GM12878 (cell line): ENCODE measurements around the gene TUFM. TPM values are rescaled to one million over a fixed set of nuclear protein-coding genes. Genes with fewer than 3 reads are reported as not detected.
A peak's percentile ranks its signal among the peaks of the same experiment; 100 is the strongest.

Source experiments
- ATAC-seq: fragments of 200-7000 bp; cut with Tn5 transposase; 3 replicates; pipeline ENCODE4 v1.9.1; 2020; ENCODE audit warnings: mild to moderate bottlenecking, moderate library complexity
- BruUV-seq: library from RNA; stranded (reverse); fragments of 400-500 nt; replicated peaks from 2 replicates; lab custom pipeline; 2021; lab: Mats Ljungman, UMichigan
- CTCF ChIA-PET: fragments of 300-600 bp; sonication (Branson Sonifier 250); formaldehyde crosslinking; extraction: SDS; loops from one replicate; lab custom pipeline; 2021; ENCODE audit warnings: inconsistent platforms; lab: Yijun Ruan, JAX
- POLR2A ChIA-PET: fragments of 350-600 bp; formaldehyde crosslinking; extraction: SDS; loops from one replicate; lab custom pipeline; 2021; ENCODE audit warnings: inconsistent platforms; lab: Charles Lee
- RAD21 ChIA-PET: fragments of 300-600 bp; sonication (Branson Sonifier 250); formaldehyde crosslinking; loops from one replicate; lab custom pipeline; 2023; ENCODE audit warnings: antibody characterized with exemption; ENCODE audit not compliant: unreplicated experiment; lab: Charles Lee
- SMC1A ChIA-PET: fragments of 300-600 bp; sonication (Branson Sonifier 250); formaldehyde crosslinking; loops from one replicate; lab custom pipeline; 2023; ENCODE audit not compliant: unreplicated experiment, uncharacterized antibody; lab: Charles Lee
- DNase-seq: peaks from one replicate; pipeline ENCODE4 v3.0.0-alpha.2; 2011; ENCODE audit warnings: low read depth, low spot score
- FAIRE-seq: peaks from 3 replicates; lab custom pipeline; 2011; peaks lifted over from hg19 to GRCh38; lab: Jason Lieb, UNC
- H2AFZ ChIP-seq: 2 replicates; pipeline ENCODE4 v1.6.0; 2011; ENCODE audit warnings: low read depth, low read length, control low read depth; ENCODE audit not compliant: control insufficient read depth
- H3K27ac ChIP-seq: 2 replicates; pipeline ENCODE4 v1.5.1; 2011; ENCODE audit warnings: control low read depth; ENCODE audit not compliant: control insufficient read depth, insufficient read depth
- H3K27me3 ChIP-seq, 2 experiments: replicated peaks in 1 of 2; 2 replicates each; pipeline versions ENCODE4 v1.6.0 to v1.6.1; 2011; ENCODE audit warnings: low read length in 1 of 2; ENCODE audit not compliant: control insufficient read depth in 2 of 2, insufficient read depth in 2 of 2
- H3K36me3 ChIP-seq, 2 experiments: 2 replicates each; pipeline ENCODE4 v1.5.1; 2011; ENCODE audit warnings: low read length in 1 of 2; ENCODE audit not compliant: control insufficient read depth in 2 of 2, insufficient read depth in 2 of 2
- H3K4me1 ChIP-seq: 2 replicates; pipeline ENCODE4 v1.6.1; 2011; ENCODE audit warnings: mild to moderate bottlenecking, low read length, moderate library complexity, mixed read lengths; ENCODE audit not compliant: control insufficient read depth, insufficient read depth
- H3K4me2 ChIP-seq: 2 replicates; pipeline ENCODE4 v1.6.0; 2011; ENCODE audit warnings: control low read depth; ENCODE audit not compliant: control insufficient read depth, insufficient read depth
- H3K4me3 ChIP-seq: fragments of 200-600 bp; sonication (generic); 2 replicates; pipeline ENCODE4 v1.5.1; 2016
- H3K79me2 ChIP-seq: 2 replicates; pipeline ENCODE4 v1.6.0; 2011; ENCODE audit warnings: low read length; ENCODE audit not compliant: control insufficient read depth, insufficient read depth
- H3K9ac ChIP-seq: 2 replicates; pipeline ENCODE4 v1.8.0; 2011; ENCODE audit warnings: low read length, control low read depth, mixed read lengths; ENCODE audit not compliant: control insufficient read depth, insufficient read depth
- H3K9me3 ChIP-seq: replicated peaks from 3 replicates; pipeline ENCODE4 v1.5.1; 2011; ENCODE audit warnings: mild to moderate bottlenecking, low read length; ENCODE audit not compliant: control insufficient read depth, insufficient read depth
- H4K20me1 ChIP-seq: 2 replicates; pipeline ENCODE4 v1.6.0; 2011; ENCODE audit not compliant: control insufficient read depth, insufficient read depth
- CBFB ChIP-seq: IDR thresholded peaks from 2 replicates; pipeline ENCODE4 v1.6.1; 2016; ENCODE audit warnings: antibody characterized with exemption, low read depth
- DPF2 ChIP-seq: fragments of 450-650 bp; IDR thresholded peaks from 2 replicates; pipeline ENCODE4 v1.6.1; 2017; ENCODE audit warnings: mild to moderate bottlenecking
- MYB ChIP-seq: fragments of 150-350 bp; IDR thresholded peaks from 2 replicates; pipeline ENCODE4 v1.6.1; 2014; ENCODE audit warnings: mild to moderate bottlenecking, low read depth, low read length, borderline replicate concordance
- NFIC ChIP-seq: IDR thresholded peaks from 2 replicates; pipeline ENCODE4 v1.6.1; 2012; ENCODE audit warnings: low read depth, mild to moderate bottlenecking, inconsistent platforms, low read length, moderate library complexity
- NR2C1 ChIP-seq: fragments of 450-650 bp; IDR thresholded peaks from 2 replicates; pipeline ENCODE4 v1.6.1; 2017; ENCODE audit warnings: antibody characterized with exemption, mild to moderate bottlenecking, moderate library complexity
- POLR2A ChIP-seq: IDR thresholded peaks from 2 replicates; pipeline ENCODE4 v1.6.1; 2011; ENCODE audit warnings: low read depth, mild to moderate bottlenecking, low read length
- POLR2AphosphoS5 ChIP-seq: IDR thresholded peaks from 2 replicates; pipeline ENCODE4 v1.6.1; 2011; ENCODE audit warnings: mild to moderate bottlenecking, low read length, inconsistent platforms
- RB1 ChIP-seq: fragments of 450-650 bp; formaldehyde crosslinking; IDR thresholded peaks from 2 replicates; pipeline ENCODE4 v1.6.1; 2017; ENCODE audit warnings: mild to moderate bottlenecking, borderline replicate concordance
- RFX5 ChIP-seq: IDR thresholded peaks from 2 replicates; pipeline ENCODE4 v1.6.1; 2011; ENCODE audit warnings: low read depth, low read length, improper control_type of control experiment
- SPI1 ChIP-seq: IDR thresholded peaks from 2 replicates; pipeline ENCODE4 v1.6.1; 2011; ENCODE audit warnings: low read depth, mild to moderate bottlenecking, low read length, moderate library complexity, borderline replicate concordance; ENCODE audit not compliant: insufficient read depth
- YBX1 ChIP-seq: fragments of 450-650 bp; IDR thresholded peaks from 2 replicates; pipeline ENCODE4 v1.6.1; 2016; ENCODE audit warnings: antibody characterized with exemption
- ZNF24 ChIP-seq: fragments of 450-650 bp; IDR thresholded peaks from 2 replicates; pipeline ENCODE4 v1.6.1; 2017; ENCODE audit warnings: antibody characterized with exemption, mild to moderate bottlenecking
- WGBS: methylation state at CpG from one replicate; pipeline ENCODE4 v1.1.6; 2016; ENCODE audit warnings: low lambda C conversion rate; ENCODE audit not compliant: insufficient replicate concordance, insufficient coverage; ENCODE audit errors: missing lambda C conversion rate; 5-methylcytosine and 5-hydroxymethylcytosine counted together
- in situ Hi-C: fragments of 300-500 bp; cut with MboI; formaldehyde crosslinking; loops from 9 replicates; pipeline ENCODE4 v1.14.3; 2018; ENCODE audit warnings: mixed read lengths
- intact Hi-C: fragments of 100-400 bp; cut with micrococcal nuclease; formaldehyde crosslinking; loops from one replicate; pipeline ENCODE4 v1.14.2; 2022; ENCODE audit not compliant: unreplicated experiment
- polyA plus RNA-seq, 11 experiments: library from polyadenylated mRNA; depleted of rRNA in 4 of 11; unstranded in 6 of 11; stranded (reverse) in 5 of 11; fragments of >200 nt; fragmentation: Nextera tagmentation in 4 of 11; fragmentation: Illumina TruSeq in 1 of 11; extraction: Ambion mirVana in 4 of 11; extraction: Trizol in 1 of 11; gene quantifications; 1 replicate in 1 of 11; 2 replicates in 10 of 11; pipeline versions ENCODE4 v1.2.1 to v1.2.3, GENCODE V29; 2011 to 2016; ENCODE audit warnings: inconsistent platforms in 2 of 11, missing spikeins in 2 of 11, low read depth in 1 of 11
- total RNA-seq, 4 experiments: library from RNA; depleted of rRNA in 3 of 4; stranded (reverse); fragments of >200 nt in 3 of 4; fragmentation: Illumina TruSeq in 1 of 4; extraction: Trizol in 1 of 4; gene quantifications; 2 replicates each; pipeline versions ENCODE4 v1.2.1 to v1.2.3, GENCODE V29; 2013 to 2021
- TF ChIP-seq, protein P1 (sequence below): fragments of 150-350 bp; IDR thresholded peaks from 2 replicates; pipeline ENCODE4 v1.6.1; 2016; ENCODE audit warnings: low read depth, low read length
- TF ChIP-seq, protein P2 (sequence below): IDR thresholded peaks from 2 replicates; pipeline ENCODE4 v1.6.1; 2011; ENCODE audit warnings: borderline replicate concordance, low read depth, mild to moderate bottlenecking, moderate library complexity, low read length; ENCODE audit not compliant: insufficient read depth, poor library complexity, severe bottlenecking
- TF ChIP-seq, protein P3 (sequence below): IDR thresholded peaks from 2 replicates; pipeline ENCODE4 v1.6.1; 2012; ENCODE audit warnings: low read depth, low read length, improper control_type of control experiment

TUFM gene
- total and polyA plus RNA-seq, 10 of the 15 experiments (the other 5 are each of a cell fraction or from before 2014, with no cell fraction given) = 23.4 to 354 (median 182) TPM

DNA sequence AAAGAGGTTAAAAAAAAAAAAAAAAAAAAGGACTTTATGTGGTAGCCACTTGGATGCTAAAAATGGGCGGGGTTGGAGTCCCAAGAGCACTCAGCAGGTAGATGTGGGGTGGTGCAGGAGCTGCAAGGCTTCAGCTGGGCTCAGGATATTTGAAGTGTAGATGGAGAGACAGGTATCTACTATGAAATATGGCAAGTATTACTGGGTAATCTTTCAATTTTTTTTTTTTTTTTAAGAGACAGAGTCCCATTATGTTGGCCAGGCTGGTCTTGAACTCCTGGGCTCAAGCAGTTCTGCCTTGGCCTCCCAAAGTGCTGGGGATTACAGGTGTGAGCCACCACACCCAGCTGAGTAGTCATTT lies 7.6 kb downstream of the TUFM start (continued):
- TF ChIP-seq, protein P1, sequence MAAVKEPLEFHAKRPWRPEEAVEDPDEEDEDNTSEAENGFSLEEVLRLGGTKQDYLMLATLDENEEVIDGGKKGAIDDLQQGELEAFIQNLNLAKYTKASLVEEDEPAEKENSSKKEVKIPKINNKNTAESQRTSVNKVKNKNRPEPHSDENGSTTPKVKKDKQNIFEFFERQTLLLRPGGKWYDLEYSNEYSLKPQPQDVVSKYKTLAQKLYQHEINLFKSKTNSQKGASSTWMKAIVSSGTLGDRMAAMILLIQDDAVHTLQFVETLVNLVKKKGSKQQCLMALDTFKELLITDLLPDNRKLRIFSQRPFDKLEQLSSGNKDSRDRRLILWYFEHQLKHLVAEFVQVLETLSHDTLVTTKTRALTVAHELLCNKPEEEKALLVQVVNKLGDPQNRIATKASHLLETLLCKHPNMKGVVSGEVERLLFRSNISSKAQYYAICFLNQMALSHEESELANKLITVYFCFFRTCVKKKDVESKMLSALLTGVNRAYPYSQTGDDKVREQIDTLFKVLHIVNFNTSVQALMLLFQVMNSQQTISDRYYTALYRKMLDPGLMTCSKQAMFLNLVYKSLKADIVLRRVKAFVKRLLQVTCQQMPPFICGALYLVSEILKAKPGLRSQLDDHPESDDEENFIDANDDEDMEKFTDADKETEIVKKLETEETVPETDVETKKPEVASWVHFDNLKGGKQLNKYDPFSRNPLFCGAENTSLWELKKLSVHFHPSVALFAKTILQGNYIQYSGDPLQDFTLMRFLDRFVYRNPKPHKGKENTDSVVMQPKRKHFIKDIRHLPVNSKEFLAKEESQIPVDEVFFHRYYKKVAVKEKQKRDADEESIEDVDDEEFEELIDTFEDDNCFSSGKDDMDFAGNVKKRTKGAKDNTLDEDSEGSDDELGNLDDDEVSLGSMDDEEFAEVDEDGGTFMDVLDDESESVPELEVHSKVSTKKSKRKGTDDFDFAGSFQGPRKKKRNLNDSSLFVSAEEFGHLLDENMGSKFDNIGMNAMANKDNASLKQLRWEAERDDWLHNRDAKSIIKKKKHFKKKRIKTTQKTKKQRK = no peak
- no peak for TF ChIP-seq NR2C1

DNA sequence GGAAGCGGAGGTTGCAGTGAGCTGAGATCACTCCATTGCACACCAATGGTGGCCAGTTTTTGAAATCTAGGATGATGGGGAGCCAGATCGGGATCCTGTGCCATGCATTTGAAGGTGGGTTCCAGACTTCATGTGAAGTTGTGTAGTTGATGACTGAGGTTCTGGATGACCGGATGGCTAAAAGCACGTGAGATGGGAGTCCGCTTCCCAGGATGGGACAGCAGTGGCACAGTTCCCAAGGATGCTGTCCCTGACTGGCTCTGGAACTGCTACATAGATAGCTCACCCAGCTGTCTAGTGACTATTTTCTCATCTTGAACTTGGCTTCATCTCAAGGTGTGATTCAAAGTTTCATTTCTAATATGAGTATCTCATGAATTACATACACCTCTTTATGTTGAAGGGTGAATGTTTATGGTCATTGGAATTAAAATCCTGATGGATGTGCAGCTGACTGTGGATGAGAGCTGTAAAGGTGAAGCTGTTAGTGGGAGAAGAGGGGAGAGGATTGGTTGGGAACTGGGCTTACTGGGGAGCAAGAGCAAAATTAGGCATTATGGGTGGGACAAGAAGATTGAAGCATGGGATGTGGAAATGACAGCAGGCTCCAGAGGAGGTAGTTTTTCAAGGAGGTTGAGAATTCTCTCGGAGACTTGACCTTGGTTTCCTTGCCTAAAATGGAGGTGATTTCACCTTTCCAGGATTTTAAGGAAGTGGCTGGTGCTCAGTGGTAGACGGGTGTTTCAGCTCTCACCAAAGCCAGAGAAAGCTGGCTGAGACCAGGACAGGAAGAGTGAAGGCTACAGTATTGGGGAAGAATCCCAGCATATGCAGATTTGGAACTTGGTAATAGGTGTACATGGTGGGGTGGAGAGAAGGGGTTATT lies 8.2 kb downstream of the TUFM start:
- peaks cover 34 to 41% of the 10 kb centered on the region in 2 experiments for H3K36me3 ChIP-seq
- BruUV-seq = no TSS peak
- TF ChIP-seq POLR2AphosphoS5 = peak; percentile 75
- no peak for TF ChIP-seq ZNF24
- no peak for TF ChIP-seq NFIC
- no peak for TF ChIP-seq YBX1
- no peak for TF ChIP-seq DPF2
- 0 out of 2 replicates have a peak, but pooled peaks have one; percentile 39 for TF ChIP-seq POLR2A
- TF ChIP-seq RB1 = no peak
- TF ChIP-seq CBFB = no peak
- no peak for TF ChIP-seq RFX5
- peak; percentile 27; the same call in 1 of the 2 replicates for TF ChIP-seq SPI1
- TF ChIP-seq MYB = no peak
- TF ChIP-seq, protein P2, sequence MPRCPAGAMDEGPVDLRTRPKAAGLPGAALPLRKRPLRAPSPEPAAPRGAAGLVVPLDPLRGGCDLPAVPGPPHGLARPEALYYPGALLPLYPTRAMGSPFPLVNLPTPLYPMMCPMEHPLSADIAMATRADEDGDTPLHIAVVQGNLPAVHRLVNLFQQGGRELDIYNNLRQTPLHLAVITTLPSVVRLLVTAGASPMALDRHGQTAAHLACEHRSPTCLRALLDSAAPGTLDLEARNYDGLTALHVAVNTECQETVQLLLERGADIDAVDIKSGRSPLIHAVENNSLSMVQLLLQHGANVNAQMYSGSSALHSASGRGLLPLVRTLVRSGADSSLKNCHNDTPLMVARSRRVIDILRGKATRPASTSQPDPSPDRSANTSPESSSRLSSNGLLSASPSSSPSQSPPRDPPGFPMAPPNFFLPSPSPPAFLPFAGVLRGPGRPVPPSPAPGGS = no peak
- TF ChIP-seq, protein P3, sequence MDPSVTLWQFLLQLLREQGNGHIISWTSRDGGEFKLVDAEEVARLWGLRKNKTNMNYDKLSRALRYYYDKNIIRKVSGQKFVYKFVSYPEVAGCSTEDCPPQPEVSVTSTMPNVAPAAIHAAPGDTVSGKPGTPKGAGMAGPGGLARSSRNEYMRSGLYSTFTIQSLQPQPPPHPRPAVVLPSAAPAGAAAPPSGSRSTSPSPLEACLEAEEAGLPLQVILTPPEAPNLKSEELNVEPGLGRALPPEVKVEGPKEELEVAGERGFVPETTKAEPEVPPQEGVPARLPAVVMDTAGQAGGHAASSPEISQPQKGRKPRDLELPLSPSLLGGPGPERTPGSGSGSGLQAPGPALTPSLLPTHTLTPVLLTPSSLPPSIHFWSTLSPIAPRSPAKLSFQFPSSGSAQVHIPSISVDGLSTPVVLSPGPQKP = no peak
- H3K4me3 ChIP-seq = no peak overlapping the region
- intact Hi-C loops (no loop called here), in situ Hi-C loops (no loop called here)
- ChIA-PET RAD21 (interaction anchor here (0.7 kb wide), 1 partner anchor 107 kb away, joined by 3 read pairs; no protein-coding TSS in a partner anchor), POLR2A (interaction anchor here (0.5 kb wide), 1 partner anchor 96 kb away, joined by 4 read pairs; no protein-coding TSS in a partner anchor), SMC1A (interaction anchor here (1.0 kb wide), 1 partner anchor 107 kb away, joined by 3 read pairs; no protein-coding TSS in a partner anchor), CTCF (interaction anchor here (0.9 to 2.3 kb wide), 3 partner anchors 9 to 107 kb away, joined by 3 to 8 read pairs (median 4); no protein-coding TSS in a partner anchor)
- no peak overlapping the region for H3K4me2 ChIP-seq
- H3K9me3 ChIP-seq = no peaks in the 10 kb centered on the region
- no peak overlapping the region for H2AFZ ChIP-seq
- WGBS = 95% methylated on average over 7 of the region's 7 CpGs
- no peak overlapping the region for H3K9ac ChIP-seq
- DNase-seq (no peak), ATAC-seq (no peak; the same call in 2 of the 3 replicates), FAIRE-seq (no peak)
- no peaks in the 10 kb centered on the region for H3K4me1 ChIP-seq
- H3K79me2 ChIP-seq = no peaks in the 10 kb centered on the region
- no peak overlapping the region for H3K27ac ChIP-seq
- H3K27me3 ChIP-seq = no peaks in the 10 kb centered on the region
- no peaks in the 10 kb centered on the region for H4K20me1 ChIP-seq
